ENCODE data around the gene TMEM150A. TPM values are rescaled to one million over a fixed set of nuclear protein-coding genes. Genes with fewer than 3 reads are reported as not detected.

Gene TMEM150A
- polyA plus RNA-seq, 1 donor from 2014 or later: 8.4 TPM

DNA sequence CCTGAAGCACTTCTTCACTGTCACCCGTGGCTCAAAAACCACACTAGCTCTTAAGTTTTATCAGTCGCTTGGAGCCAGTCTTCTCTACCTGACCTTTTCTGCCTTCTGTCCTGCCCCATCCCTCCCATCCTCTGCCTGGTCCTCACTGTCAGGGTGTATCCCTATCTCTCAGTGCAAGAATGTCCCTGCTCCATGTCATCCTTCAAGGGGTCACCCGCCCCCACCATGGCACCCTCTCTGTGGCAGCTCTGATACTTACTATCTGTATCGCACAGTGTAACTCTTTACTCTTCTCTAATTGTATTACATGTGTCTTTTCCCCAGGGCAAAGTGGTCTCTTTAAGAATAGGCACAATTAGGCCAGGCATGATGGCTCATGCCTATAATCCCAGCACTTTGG, 13.9 kb downstream of the TMEM150A start:
- Histone ChIP-seq H3F3A (ENCODE audit: insufficient read depth, low read length, poor library complexity, severe bottlenecking) (no peaks in the 10 kb centered on the region), H3K36me3 (ENCODE audit: insufficient read depth, low read length) (no peaks in the 10 kb centered on the region), H3K9me3 (ENCODE audit: low read length) (no peaks in the 10 kb centered on the region), H3K4me3 (ENCODE audit: low read length) (no peak overlapping the region), H3K9ac (ENCODE audit: low read length) (no peak overlapping the region), H3K27me3 (ENCODE audit: insufficient read depth, low read depth, low read length) (peaks cover 25% of the 10 kb centered on the region), H3K4me2 (ENCODE audit: low read length) (no peak overlapping the region), H3K9me2 (ENCODE audit: insufficient read depth, low read length) (no peaks in the 10 kb centered on the region), H3K27ac (ENCODE audit: low read length) (no peak overlapping the region), H4K20me1 (ENCODE audit: insufficient read depth) (no peaks in the 10 kb centered on the region), H3K79me2 (replicated peaks; ENCODE audit: insufficient read depth, low read length) (no peaks in the 10 kb centered on the region), H2AFZ (ENCODE audit: low read depth, low read length) (no peak overlapping the region)
- TF ChIP-seq REST (IDR thresholded peaks at IDR 0.05; ENCODE audit: borderline replicate concordance): no peak
- no peak for TF ChIP-seq CTCF (IDR thresholded peaks at IDR 0.05; ENCODE audit: poor library complexity, severe bottlenecking)
- TF ChIP-seq TAF1 (IDR thresholded peaks at IDR 0.05; ENCODE audit: low read depth): no peak
- no peak for TF ChIP-seq RAD21 (conservative IDR thresholded peaks at IDR 0.05)
- TF ChIP-seq EP300 (conservative IDR thresholded peaks at IDR 0.05; ENCODE audit: poor library complexity, severe bottlenecking): no peak
- no peak for TF ChIP-seq EZH2 (IDR thresholded peaks at IDR 0.05; ENCODE audit: borderline replicate concordance, insufficient read depth, low read length, poor library complexity, severe bottlenecking)
- no peak for TF ChIP-seq MXI1 (conservative IDR thresholded peaks at IDR 0.05; ENCODE audit: poor library complexity, severe bottlenecking)
- no peak for TF ChIP-seq SMC3 (conservative IDR thresholded peaks at IDR 0.05; ENCODE audit: poor library complexity)
- TF ChIP-seq POLR2AphosphoS5 (IDR thresholded peaks at IDR 0.05): no peak

DNA sequence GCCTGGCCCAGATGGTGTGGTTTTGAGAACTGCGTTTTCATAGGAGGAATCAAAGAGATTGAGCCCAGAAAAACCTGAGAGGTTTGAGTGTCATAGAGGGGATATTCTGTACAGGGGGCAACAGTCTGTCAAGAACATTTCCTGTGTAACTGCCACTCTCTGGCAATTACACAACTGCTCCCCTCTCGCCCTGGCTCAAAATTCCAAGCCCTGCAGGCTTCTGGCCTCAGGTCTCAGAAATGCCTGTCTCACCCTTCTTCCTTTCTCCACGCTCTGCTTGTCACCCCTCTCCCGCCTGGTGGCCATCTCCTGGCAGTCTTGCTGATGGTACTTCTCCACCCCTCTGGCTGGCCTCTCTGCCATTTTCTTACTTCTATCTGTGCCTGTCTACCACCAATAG, 14.3 kb downstream of the TMEM150A start:
- H4K20me1 ChIP-seq (ENCODE audit: insufficient read depth): no peaks in the 10 kb centered on the region
- peaks cover 29% of the 10 kb centered on the region for H3K27me3 ChIP-seq (ENCODE audit: insufficient read depth, low read depth, low read length)
- H3K36me3 ChIP-seq (ENCODE audit: insufficient read depth, low read length): no peaks in the 10 kb centered on the region
- no peaks in the 10 kb centered on the region for H3K9me2 ChIP-seq (ENCODE audit: insufficient read depth, low read length)
- TF ChIP-seq MXI1 (conservative IDR thresholded peaks at IDR 0.05; ENCODE audit: poor library complexity, severe bottlenecking): no peak
- TF ChIP-seq RAD21 (conservative IDR thresholded peaks at IDR 0.05): no peak
- no peak for TF ChIP-seq POLR2AphosphoS5 (IDR thresholded peaks at IDR 0.05)
- no peak for TF ChIP-seq EZH2 (IDR thresholded peaks at IDR 0.05; ENCODE audit: borderline replicate concordance, insufficient read depth, low read length, poor library complexity, severe bottlenecking)
- TF ChIP-seq SMC3 (conservative IDR thresholded peaks at IDR 0.05; ENCODE audit: poor library complexity): no peak
- TF ChIP-seq CTCF (IDR thresholded peaks at IDR 0.05; ENCODE audit: poor library complexity, severe bottlenecking): no peak
- no peak for TF ChIP-seq REST (IDR thresholded peaks at IDR 0.05; ENCODE audit: borderline replicate concordance)
- TF ChIP-seq TAF1 (IDR thresholded peaks at IDR 0.05; ENCODE audit: low read depth): no peak
- no peak for TF ChIP-seq EP300 (conservative IDR thresholded peaks at IDR 0.05; ENCODE audit: poor library complexity, severe bottlenecking)
- no peak overlapping the region for H3K4me2 ChIP-seq (ENCODE audit: low read length)
- no peak overlapping the region for H3K4me3 ChIP-seq (ENCODE audit: low read length)
- no peak overlapping the region for H3K9ac ChIP-seq (ENCODE audit: low read length)
- H2AFZ ChIP-seq (ENCODE audit: low read depth, low read length): no peak overlapping the region
- H3K27ac ChIP-seq (ENCODE audit: low read length): no peak overlapping the region
- no peaks in the 10 kb centered on the region for H3K9me3 ChIP-seq (ENCODE audit: low read length)
- H3F3A ChIP-seq (ENCODE audit: insufficient read depth, low read length, poor library complexity, severe bottlenecking): no peaks in the 10 kb centered on the region
- H3K79me2 ChIP-seq (replicated peaks; ENCODE audit: insufficient read depth, low read length): no peaks in the 10 kb centered on the region
